Activated T-cell treated with anti-CD3 and anti-CD28 coated beads, Interleukin-2, amount 50 U/mL, for 4 hours (primary cell): ENCODE measurements around the gene CD244. TPM values are rescaled to one million over a fixed set of nuclear protein-coding genes. Genes with fewer than 3 reads are reported as not detected.

Source experiments
- ATAC-seq, 2 donors: fragments of 200-7000 bp; cut with Tn5 transposase; one replicate each; pipeline ENCODE4 v1.10.0; 2021
- DNase-seq: peaks from one replicate; pipeline ENCODE4 v3.0.0-alpha.2; 2020
- H3K27me3 Mint-ChIP-seq: one replicate; pipeline ENCODE4 v1.8.0; 2021; ENCODE audit warnings: low read depth, mixed read lengths
- H3K36me3 Mint-ChIP-seq: one replicate; pipeline ENCODE4 v1.8.0; 2022; ENCODE audit warnings: mixed read lengths; ENCODE audit not compliant: insufficient read depth
- H3K4me1 Mint-ChIP-seq: one replicate; pipeline ENCODE4 v1.8.0; 2021; ENCODE audit warnings: low read depth, mixed read lengths
- H3K4me3 Mint-ChIP-seq: one replicate; pipeline ENCODE4 v1.8.0; 2021; ENCODE audit warnings: mild to moderate bottlenecking, moderate library complexity, mixed read lengths
- H3K9me3 Mint-ChIP-seq: one replicate; pipeline ENCODE4 v1.8.0; 2021; ENCODE audit warnings: mixed read lengths
- total RNA-seq, 3 donors: library from RNA; stranded (reverse); gene quantifications; one replicate each; pipeline ENCODE4 v1.2.1, GENCODE V29; 2021

The CD244 gene
- total RNA-seq, 3 donors from 2014 or later, result 0.30 to 0.53 (median 0.38) TPM

DNA sequence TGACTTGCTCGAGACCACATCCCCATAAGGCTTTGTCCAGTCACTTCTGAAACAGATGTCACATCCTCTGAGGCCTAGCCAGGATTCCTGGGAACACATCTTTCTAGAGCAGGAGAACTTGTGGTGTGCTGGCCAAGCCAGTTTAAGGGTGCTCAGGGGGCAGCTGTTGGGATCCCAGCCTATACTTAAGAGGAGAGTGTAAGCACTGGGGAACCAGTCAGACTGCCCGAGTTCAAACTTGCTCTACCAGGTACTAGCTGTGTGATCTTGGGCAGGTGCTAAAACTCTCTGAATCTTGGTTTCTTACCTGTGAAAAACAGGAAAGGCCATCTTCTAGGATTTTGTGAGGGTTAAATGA lies 82.3 kb downstream of the CD244 start:
- no peak for DNase-seq
- H3K27me3 Mint-ChIP-seq, result no peaks in the 10 kb centered on the region
- H3K4me3 Mint-ChIP-seq, result no peak overlapping the region
- no peak for ATAC-seq
- no peaks in the 10 kb centered on the region for H3K9me3 Mint-ChIP-seq
- no peaks in the 10 kb centered on the region for H3K36me3 Mint-ChIP-seq
- peaks cover 22% of the 10 kb centered on the region for H3K4me1 Mint-ChIP-seq

Other genes with a start within 250 kb of the CD244 start
- 100 to 1,000 TPM in 1 of 3 donors, 10 to 100 TPM in 2; 69.2 to 138 (median 96.6) TPM for gene SLAMF1, start 215.8 kb downstream of the CD244 start, total RNA-seq
- gene CD48, start 151.1 kb downstream of the CD244 start, total RNA-seq, result 100 to 1,000 TPM; 313 to 347 (median 336) TPM
- 10 to 100 TPM; 44.1 to 80.5 (median 71.7) TPM for gene SLAMF7, start 123.6 kb downstream of the CD244 start, total RNA-seq
- 10 to 100 TPM in 2 of 3 donors, 1 to 10 TPM in 1; 8.9 to 21.4 (median 16.5) TPM for gene LY9, start 66.7 kb downstream of the CD244 start, total RNA-seq
- gene ITLN1, start 22.3 kb upstream of the CD244 start, total RNA-seq, result not detected
- gene ITLN2, start 91.9 kb upstream of the CD244 start, total RNA-seq, result not detected
- 1 to 10 TPM; 3.9 to 7.6 (median 7.3) TPM for gene F11R, start 158.3 kb upstream of the CD244 start, total RNA-seq
- 10 to 100 TPM; 20.3 to 67.2 (median 25.6) TPM for gene TSTD1, start 176.1 kb upstream of the CD244 start, total RNA-seq
- gene USF1, start 183.1 kb upstream of the CD244 start, total RNA-seq, result 10 to 100 TPM; 44.3 to 53.0 (median 44.9) TPM
- gene ARHGAP30, start 207.0 kb upstream of the CD244 start, total RNA-seq, result 100 to 1,000 TPM; 103 to 128 (median 106) TPM
- under 1 TPM in 1 of 3 donors, not detected in 2; 0.08 TPM for gene NECTIN4, start 226.7 kb upstream of the CD244 start, total RNA-seq
- gene KLHDC9, start 235.5 kb upstream of the CD244 start, total RNA-seq, result under 1 TPM in 1 of 3 donors, not detected in 2; 0.43 TPM